Posterior cingulate gyrus (tissue), 11 donors: Measurements from ENCODE around the gene ST3GAL6.
"Not testable (repeated sequence)": the region's sequence is repeated elsewhere in the genome, so short reads cannot be mapped to it uniquely, and the experiment has no call there.

Experiments used
- DNase-seq, 10 donors: peaks; one replicate each; pipeline versions ENCODE4 v3.0.0 to v3.0.0-alpha.2; 2020 to 2021; ENCODE audit warnings: mixed read lengths in 3 of 10
- intact Hi-C: fragments of 100-400 bp; cut with DNase I; formaldehyde crosslinking; loops from one replicate; pipeline ENCODE4 v1.15.1; 2023

Gene ST3GAL6

GRCh38 chr3:98827221-98827920 lies 64.2 kb downstream of the ST3GAL6 start:
- no peak for DNase-seq
- intact Hi-C loops = no loop called here

GRCh38 chr3:98829246-98829832 lies 66.2 kb downstream of the ST3GAL6 start:
- intact Hi-C loops = no loop called here
- DNase-seq = no peak

GRCh38 chr3:98831060-98831459 lies 67.9 kb downstream of the ST3GAL6 start:
- DNase-seq, intact Hi-C loops: not testable (repeated sequence)

GRCh38 chr3:98839846-98840245 lies 76.7 kb downstream of the ST3GAL6 start:
- intact Hi-C loops = no loop called here
- no peak for DNase-seq

- intact Hi-C loops = no loop called here
Observed at GRCh38 chr3:98843266-98843959, 80.3 kb downstream of the ST3GAL6 start.

More at GRCh38 chr3:98843266-98843959, 80.3 kb downstream of the ST3GAL6 start:
- DNase-seq = no peak
